Measurements from ENCODE around the gene XRCC3. TPM values are rescaled to one million over a fixed set of nuclear protein-coding genes. Genes with fewer than 3 reads are reported as not detected.

The XRCC3 gene
- total and polyA plus RNA-seq, 4 donors: 1.7 to 14.1 (median 2.8) TPM

DNA sequence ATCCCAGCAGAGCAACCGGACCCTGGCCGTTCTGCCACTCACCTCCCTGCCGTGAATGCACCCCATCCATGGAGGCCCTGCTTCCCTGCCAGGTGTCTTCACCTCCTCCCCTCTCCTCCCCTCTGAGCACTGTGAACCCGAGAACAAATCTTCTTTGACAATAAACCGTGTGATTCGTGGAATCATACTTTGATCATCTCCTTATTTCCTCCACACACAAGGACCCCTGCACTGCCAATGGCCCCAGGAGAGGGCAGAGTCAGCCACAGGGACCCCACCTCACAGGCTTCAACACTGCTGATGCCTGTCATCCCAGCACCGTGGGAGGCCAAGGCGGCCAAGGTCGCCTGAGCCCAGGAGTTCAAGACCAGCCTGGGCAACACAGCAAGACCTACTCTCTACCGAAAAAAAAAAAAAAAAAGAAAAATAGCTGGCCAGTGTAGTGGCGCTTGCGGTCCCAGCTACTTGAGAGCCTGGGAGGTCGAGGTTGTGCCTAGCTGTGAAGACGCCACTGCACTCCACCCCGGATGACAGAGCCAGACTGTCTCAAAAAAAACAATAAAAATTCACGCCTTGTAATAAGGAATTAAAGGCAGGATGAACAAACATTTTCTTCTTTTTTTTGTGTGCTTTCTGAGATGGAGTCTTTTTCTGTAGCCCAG, 1.1 kb downstream of the XRCC3 start (continued):
- TF ChIP-seq, protein P1, sequence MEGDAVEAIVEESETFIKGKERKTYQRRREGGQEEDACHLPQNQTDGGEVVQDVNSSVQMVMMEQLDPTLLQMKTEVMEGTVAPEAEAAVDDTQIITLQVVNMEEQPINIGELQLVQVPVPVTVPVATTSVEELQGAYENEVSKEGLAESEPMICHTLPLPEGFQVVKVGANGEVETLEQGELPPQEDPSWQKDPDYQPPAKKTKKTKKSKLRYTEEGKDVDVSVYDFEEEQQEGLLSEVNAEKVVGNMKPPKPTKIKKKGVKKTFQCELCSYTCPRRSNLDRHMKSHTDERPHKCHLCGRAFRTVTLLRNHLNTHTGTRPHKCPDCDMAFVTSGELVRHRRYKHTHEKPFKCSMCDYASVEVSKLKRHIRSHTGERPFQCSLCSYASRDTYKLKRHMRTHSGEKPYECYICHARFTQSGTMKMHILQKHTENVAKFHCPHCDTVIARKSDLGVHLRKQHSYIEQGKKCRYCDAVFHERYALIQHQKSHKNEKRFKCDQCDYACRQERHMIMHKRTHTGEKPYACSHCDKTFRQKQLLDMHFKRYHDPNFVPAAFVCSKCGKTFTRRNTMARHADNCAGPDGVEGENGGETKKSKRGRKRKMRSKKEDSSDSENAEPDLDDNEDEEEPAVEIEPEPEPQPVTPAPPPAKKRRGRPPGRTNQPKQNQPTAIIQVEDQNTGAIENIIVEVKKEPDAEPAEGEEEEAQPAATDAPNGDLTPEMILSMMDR (IDR thresholded peaks at IDR 0.05; ENCODE audit: low read depth, low read length, missing input control): no peak
- no peak for TF ChIP-seq YY1 (IDR thresholded peaks at IDR 0.05)

DNA sequence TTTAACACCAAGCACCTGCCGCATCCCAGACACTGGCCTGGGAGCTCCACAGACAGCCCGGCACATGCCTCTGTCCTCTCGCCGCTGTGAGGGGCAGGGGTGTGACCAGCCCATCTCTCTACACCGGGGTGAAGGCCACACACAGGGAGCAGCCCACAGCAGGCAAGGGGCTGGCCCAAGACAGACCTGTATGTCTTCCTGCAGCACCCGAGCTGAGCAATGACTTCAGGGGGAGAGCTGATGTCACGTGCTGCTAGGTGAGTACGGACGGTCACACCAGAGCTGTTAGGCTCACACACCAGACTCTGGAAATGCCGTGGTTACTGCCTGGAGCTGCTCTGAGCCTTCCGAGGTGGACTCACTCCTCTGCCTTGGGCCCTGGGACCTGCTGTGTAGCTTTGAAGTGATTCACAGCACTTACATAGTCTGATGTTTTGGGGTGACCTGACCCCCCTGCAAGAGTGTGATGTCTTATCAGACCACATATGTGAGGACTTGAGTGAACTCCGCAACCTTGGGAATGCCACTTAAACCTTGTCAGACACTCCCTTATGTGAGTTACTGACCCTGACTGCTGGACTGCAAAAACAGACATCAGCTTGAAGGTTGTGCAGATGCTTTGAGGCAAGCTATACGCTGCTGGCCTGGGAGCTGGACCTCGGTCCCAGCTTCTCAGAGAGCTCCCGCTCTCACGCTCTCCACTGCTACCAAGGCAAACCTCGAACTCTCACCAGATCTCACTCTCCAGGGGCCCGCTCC, 1.8 kb downstream of the XRCC3 start:
- TF ChIP-seq, protein P2, sequence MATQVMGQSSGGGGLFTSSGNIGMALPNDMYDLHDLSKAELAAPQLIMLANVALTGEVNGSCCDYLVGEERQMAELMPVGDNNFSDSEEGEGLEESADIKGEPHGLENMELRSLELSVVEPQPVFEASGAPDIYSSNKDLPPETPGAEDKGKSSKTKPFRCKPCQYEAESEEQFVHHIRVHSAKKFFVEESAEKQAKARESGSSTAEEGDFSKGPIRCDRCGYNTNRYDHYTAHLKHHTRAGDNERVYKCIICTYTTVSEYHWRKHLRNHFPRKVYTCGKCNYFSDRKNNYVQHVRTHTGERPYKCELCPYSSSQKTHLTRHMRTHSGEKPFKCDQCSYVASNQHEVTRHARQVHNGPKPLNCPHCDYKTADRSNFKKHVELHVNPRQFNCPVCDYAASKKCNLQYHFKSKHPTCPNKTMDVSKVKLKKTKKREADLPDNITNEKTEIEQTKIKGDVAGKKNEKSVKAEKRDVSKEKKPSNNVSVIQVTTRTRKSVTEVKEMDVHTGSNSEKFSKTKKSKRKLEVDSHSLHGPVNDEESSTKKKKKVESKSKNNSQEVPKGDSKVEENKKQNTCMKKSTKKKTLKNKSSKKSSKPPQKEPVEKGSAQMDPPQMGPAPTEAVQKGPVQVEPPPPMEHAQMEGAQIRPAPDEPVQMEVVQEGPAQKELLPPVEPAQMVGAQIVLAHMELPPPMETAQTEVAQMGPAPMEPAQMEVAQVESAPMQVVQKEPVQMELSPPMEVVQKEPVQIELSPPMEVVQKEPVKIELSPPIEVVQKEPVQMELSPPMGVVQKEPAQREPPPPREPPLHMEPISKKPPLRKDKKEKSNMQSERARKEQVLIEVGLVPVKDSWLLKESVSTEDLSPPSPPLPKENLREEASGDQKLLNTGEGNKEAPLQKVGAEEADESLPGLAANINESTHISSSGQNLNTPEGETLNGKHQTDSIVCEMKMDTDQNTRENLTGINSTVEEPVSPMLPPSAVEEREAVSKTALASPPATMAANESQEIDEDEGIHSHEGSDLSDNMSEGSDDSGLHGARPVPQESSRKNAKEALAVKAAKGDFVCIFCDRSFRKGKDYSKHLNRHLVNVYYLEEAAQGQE (IDR thresholded peaks at IDR 0.05): no peak
- Histone ChIP-seq H3K27ac (ENCODE audit: low read depth in 1 of 2, low read length in 2 of 2) (no peak overlapping the region), H3K4me3 (ENCODE audit: low read depth in 1 of 3, low read length in 3 of 3) (no peak overlapping the region), H3K9me3 (ENCODE audit: control insufficient read depth in 4 of 4, low read length in 3 of 4) (no peaks in the 10 kb centered on the region), H3K27me3 (ENCODE audit: control insufficient read depth in 4 of 4, insufficient read depth in 4 of 4, low read length in 3 of 4) (no peaks in the 10 kb centered on the region), H3K4me1 (ENCODE audit: control insufficient read depth in 4 of 4, insufficient read depth in 4 of 4, low read length in 3 of 4) (peaks cover 0 to 22% (median 8%) of the 10 kb centered on the region in 4 donors), H3K36me3 (ENCODE audit: control insufficient read depth in 4 of 4, insufficient read depth in 3 of 4, low read depth in 1 of 4, low read length in 3 of 4) (no peaks in the 10 kb centered on the region), H3K9ac (ENCODE audit: low read depth in 1 of 2, low read length in 2 of 2) (no peak overlapping the region)
- WGBS: 92% methylated on average over 18 of the region's 18 CpGs
- DNase-seq (ENCODE audit: low spot score): no peak

DNA sequence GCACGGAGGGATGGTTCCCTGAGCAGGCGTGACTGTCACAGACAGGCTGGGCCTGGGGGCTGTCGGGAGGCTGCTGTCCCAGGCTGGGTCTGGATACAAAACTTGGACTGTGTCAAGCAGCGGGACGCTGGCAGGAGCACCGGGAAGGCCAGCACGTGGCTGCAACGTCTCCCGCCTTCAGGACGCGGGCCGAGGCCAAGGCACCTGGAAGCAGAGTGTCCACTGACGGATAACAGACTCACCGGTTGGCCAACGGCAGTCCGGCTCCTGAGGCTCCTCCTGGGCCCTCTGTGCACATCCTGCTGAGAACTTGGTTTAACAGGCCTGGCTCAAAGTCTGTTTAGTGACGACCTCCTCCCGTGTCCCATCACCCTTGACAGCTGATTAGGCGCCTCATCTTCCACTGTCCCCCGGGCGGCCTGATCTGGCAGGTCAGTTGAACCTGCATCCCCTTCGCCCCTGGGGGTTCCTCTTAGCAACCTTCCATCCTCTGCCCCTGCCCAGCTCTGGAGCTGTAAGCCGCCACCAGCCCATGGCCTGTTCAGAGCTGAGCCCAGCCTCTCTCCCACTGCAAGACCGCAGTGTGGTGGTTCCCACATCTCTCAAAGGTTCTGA, 2.5 kb downstream of the XRCC3 start:
- H3K4me3 ChIP-seq (ENCODE audit: low read depth in 1 of 3, low read length in 3 of 3): no peak overlapping the region
- no peak overlapping the region for H3K27ac ChIP-seq (ENCODE audit: low read depth in 1 of 2, low read length in 2 of 2)
- H3K4me1 ChIP-seq (ENCODE audit: control insufficient read depth in 4 of 4, insufficient read depth in 4 of 4, low read length in 3 of 4): peaks cover 0 to 18% (median 8%) of the 10 kb centered on the region in 4 donors
- WGBS: 86% methylated on average over 24 of the region's 24 CpGs
- H3K9me3 ChIP-seq (ENCODE audit: control insufficient read depth in 4 of 4, low read length in 3 of 4): no peaks in the 10 kb centered on the region
- TF ChIP-seq RXRA (IDR thresholded peaks at IDR 0.05) (no peak), HNF4G (IDR thresholded peaks at IDR 0.05) (no peak), NR2F2 (IDR thresholded peaks at IDR 0.05) (no peak), HNF4A (conservative IDR thresholded peaks at IDR 0.05) (no peak), FOXA2 (IDR thresholded peaks at IDR 0.05) (no peak), EGR1 (IDR thresholded peaks at IDR 0.05; ENCODE audit: low read depth in 2 of 2) (no peak), FOXA1 (IDR thresholded peaks at IDR 0.05) (no peak), JUND (IDR thresholded peaks at IDR 0.05) (no peak), YY1 (IDR thresholded peaks at IDR 0.05) (no peak)
- TF ChIP-seq, protein P2 (IDR thresholded peaks at IDR 0.05): no peak
- TF ChIP-seq, protein P3, sequence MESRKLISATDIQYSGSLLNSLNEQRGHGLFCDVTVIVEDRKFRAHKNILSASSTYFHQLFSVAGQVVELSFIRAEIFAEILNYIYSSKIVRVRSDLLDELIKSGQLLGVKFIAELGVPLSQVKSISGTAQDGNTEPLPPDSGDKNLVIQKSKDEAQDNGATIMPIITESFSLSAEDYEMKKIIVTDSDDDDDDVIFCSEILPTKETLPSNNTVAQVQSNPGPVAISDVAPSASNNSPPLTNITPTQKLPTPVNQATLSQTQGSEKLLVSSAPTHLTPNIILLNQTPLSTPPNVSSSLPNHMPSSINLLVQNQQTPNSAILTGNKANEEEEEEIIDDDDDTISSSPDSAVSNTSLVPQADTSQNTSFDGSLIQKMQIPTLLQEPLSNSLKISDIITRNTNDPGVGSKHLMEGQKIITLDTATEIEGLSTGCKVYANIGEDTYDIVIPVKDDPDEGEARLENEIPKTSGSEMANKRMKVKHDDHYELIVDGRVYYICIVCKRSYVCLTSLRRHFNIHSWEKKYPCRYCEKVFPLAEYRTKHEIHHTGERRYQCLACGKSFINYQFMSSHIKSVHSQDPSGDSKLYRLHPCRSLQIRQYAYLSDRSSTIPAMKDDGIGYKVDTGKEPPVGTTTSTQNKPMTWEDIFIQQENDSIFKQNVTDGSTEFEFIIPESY (IDR thresholded peaks at IDR 0.05): no peak
- TF ChIP-seq, protein P1 (IDR thresholded peaks at IDR 0.05; ENCODE audit: low read depth, low read length, missing input control): no peak
- H3K36me3 ChIP-seq (ENCODE audit: control insufficient read depth in 4 of 4, insufficient read depth in 3 of 4, low read depth in 1 of 4, low read length in 3 of 4): no peaks in the 10 kb centered on the region
- no peak for DNase-seq (ENCODE audit: low spot score)
- no peaks in the 10 kb centered on the region for H3K27me3 ChIP-seq (ENCODE audit: control insufficient read depth in 4 of 4, insufficient read depth in 4 of 4, low read length in 3 of 4)
- H3K9ac ChIP-seq (ENCODE audit: low read depth in 1 of 2, low read length in 2 of 2): no peak overlapping the region

Data from liver (tissue), 9 donors.